ENCODE data around the gene PSRC1. TPM values are rescaled to one million over a fixed set of nuclear protein-coding genes. Genes with fewer than 3 reads are reported as not detected.

The PSRC1 gene
- total RNA-seq, 4 donors from 2014 or later, result 2.6 to 7.6 (median 5.9) TPM

GRCh38 chr1:109304226-109304920, 21.4 kb upstream of the PSRC1 start:
- TF ChIP-seq, protein P1, sequence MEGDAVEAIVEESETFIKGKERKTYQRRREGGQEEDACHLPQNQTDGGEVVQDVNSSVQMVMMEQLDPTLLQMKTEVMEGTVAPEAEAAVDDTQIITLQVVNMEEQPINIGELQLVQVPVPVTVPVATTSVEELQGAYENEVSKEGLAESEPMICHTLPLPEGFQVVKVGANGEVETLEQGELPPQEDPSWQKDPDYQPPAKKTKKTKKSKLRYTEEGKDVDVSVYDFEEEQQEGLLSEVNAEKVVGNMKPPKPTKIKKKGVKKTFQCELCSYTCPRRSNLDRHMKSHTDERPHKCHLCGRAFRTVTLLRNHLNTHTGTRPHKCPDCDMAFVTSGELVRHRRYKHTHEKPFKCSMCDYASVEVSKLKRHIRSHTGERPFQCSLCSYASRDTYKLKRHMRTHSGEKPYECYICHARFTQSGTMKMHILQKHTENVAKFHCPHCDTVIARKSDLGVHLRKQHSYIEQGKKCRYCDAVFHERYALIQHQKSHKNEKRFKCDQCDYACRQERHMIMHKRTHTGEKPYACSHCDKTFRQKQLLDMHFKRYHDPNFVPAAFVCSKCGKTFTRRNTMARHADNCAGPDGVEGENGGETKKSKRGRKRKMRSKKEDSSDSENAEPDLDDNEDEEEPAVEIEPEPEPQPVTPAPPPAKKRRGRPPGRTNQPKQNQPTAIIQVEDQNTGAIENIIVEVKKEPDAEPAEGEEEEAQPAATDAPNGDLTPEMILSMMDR (IDR thresholded peaks at IDR 0.05; ENCODE audit: low read depth), result no peak

- TF ChIP-seq, protein P1 (IDR thresholded peaks at IDR 0.05; ENCODE audit: low read depth), result no peak
Observed at GRCh38 chr1:109301874-109302273, 18.9 kb upstream of the PSRC1 start.

- TF ChIP-seq, protein P1 (IDR thresholded peaks at IDR 0.05; ENCODE audit: low read depth), result no peak
Observed at GRCh38 chr1:109300650-109301151, 17.8 kb upstream of the PSRC1 start.

DNA sequence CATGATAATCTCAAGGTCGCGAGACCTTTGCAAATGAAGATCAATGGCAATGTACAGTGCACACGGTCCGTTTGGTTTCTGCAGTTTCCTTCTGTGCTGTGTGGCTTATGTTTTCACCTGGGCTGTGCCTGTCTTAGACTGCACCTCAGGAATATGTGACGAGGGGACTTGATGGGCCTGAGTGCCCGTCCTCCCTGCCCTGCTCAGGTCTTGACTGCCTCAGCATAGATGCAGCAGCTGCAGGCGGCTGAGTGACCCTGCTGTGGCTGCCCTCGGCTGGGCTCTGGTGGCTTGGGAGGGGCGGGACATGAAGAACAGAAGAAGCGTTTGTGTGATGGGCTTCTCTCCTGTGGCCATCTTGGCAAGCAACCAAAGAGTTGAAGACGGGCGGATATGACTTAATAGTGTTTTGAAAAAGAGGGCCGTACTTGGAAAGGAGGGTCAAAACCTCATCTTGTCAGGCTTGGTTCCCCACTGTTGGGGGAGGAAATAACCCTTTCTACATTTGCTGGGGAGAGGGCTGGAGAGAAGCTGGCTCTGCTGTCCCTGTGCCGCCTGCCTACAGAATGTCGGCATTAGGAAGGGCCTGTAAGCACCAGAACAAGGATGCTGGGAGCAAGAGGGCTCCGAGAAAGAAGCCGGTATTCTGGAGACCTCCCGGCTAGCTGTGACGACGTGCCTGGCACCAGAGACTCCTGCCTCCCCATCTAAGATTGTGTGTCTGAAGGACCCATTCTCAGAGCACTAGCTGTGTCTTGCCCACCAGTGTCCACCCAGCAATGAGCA, 16.8 kb upstream of the PSRC1 start:
- TF ChIP-seq, protein P1 (IDR thresholded peaks at IDR 0.05; ENCODE audit: low read depth), result no peak

- TF ChIP-seq, protein P1 (IDR thresholded peaks at IDR 0.05; ENCODE audit: low read depth), result no peak
Observed at GRCh38 chr1:109298666-109299557, 16.0 kb upstream of the PSRC1 start.

DNA sequence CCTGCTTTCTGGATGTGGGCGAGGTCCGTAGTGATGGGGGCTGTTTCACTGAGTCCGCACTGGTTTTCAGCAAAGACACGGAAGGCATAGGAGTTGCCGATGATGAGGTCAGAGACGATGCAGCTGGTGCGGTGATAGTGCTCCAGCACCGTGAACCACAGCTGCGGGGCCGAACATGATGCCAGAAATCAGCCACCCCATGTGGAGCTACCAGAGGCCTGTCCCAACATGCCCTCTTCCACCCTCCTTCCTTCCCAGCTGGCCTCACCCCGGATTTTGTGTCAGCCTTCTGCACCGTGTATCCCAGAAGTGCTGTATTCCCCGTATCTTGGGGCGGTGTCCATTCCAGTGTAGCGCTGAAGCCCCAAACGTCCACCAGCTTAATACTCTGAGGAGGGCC, 13.8 kb upstream of the PSRC1 start:
- TF ChIP-seq, protein P1 (IDR thresholded peaks at IDR 0.05; ENCODE audit: low read depth), result no peak

All from subcutaneous adipose tissue (tissue), 4 donors.